22Rv1 (cell line): ENCODE data around the gene SIX3.

ENCODE experiments used
- ZFX ChIP-seq: fragments of 450-650 bp; IDR thresholded peaks from 2 replicates; pipeline ENCODE4 v1.6.1; 2017; ENCODE audit warnings: antibody characterized with exemption, borderline replicate concordance
- TF ChIP-seq, protein P1 (sequence below): fragments of 450-650 bp; IDR thresholded peaks from 2 replicates; pipeline ENCODE4 v1.5.1; 2017; ENCODE audit warnings: mild to moderate bottlenecking

DNA sequence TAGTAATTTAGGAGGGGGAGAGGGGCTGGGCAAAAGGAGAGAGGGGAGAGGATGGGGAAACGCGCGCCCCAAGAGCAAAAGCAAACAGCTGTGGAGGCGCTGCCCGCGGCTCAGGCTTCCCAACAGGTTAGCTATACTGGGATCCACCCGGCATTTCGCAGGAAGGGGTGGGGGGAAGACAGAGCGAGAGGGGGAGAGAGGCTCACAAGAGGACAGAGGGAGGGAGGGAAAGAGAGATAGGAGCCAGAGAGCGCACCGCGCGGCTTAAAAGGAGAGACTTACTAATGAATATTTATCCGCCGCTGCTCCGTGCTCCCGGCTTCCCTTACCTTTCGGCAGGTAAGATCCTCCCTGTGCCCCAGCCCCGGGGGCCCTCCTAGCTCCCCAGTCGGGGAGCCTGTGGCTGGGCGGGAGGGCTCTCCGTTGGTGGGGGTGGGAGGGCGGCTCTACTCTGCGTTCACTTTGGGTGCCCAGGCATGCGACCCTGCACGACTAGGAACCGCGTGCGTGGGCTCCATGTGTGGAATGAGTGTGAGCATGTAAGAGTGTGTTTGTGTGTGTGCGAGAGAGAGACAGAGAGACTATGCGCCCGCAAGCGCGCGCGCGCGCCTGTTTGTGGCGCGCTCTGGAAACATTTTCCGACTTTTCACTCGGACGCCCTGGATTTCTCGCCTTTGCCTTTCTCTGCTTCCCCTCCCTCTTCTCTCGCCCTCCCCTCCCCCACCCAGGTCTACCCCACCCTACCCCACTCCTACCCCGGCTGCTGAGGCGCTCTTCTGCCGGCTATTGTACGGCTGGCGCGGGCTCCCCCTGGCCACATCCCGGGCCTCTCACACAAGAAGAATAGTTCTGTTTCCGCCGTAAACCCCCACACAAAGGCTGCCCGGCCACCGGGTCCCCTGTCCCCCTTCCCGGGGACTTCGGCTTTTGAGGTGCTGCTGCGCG is 7.2 kb upstream of the SIX3 start:
- TF ChIP-seq, protein P1, sequence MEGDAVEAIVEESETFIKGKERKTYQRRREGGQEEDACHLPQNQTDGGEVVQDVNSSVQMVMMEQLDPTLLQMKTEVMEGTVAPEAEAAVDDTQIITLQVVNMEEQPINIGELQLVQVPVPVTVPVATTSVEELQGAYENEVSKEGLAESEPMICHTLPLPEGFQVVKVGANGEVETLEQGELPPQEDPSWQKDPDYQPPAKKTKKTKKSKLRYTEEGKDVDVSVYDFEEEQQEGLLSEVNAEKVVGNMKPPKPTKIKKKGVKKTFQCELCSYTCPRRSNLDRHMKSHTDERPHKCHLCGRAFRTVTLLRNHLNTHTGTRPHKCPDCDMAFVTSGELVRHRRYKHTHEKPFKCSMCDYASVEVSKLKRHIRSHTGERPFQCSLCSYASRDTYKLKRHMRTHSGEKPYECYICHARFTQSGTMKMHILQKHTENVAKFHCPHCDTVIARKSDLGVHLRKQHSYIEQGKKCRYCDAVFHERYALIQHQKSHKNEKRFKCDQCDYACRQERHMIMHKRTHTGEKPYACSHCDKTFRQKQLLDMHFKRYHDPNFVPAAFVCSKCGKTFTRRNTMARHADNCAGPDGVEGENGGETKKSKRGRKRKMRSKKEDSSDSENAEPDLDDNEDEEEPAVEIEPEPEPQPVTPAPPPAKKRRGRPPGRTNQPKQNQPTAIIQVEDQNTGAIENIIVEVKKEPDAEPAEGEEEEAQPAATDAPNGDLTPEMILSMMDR, result no peak
- no peak for TF ChIP-seq ZFX
